HepG2 (cell line): ENCODE data around the gene UNC50. TPM values are rescaled to one million over a fixed set of nuclear protein-coding genes. Genes with fewer than 3 reads are reported as not detected.

Experiments used
- ATAC-seq: fragments of 200-7000 bp; cut with Tn5 transposase; 3 replicates; pipeline ENCODE4 v1.9.1; 2020; ENCODE audit warnings: mild to moderate bottlenecking, moderate library complexity
- BruUV-seq: library from RNA; stranded (reverse); fragments of 400-500 nt; replicated peaks from 2 replicates; lab custom pipeline; 2021; lab: Mats Ljungman, UMichigan
- CTCF ChIA-PET: fragments of 300-600 bp; formaldehyde crosslinking; extraction: SDS; loops from one replicate; lab custom pipeline; 2021; ENCODE audit warnings: low total read pairs, inconsistent platforms, low intra/inter-chr PET ratio; lab: Yijun Ruan, JAX
- POLR2A ChIA-PET: fragments of 350-600 bp; sonication (Branson Sonifier 250); formaldehyde crosslinking; loops from one replicate; lab custom pipeline; 2020; ENCODE audit warnings: antibody characterized with exemption, inconsistent platforms; lab: Yijun Ruan, JAX
- DNase-seq: peaks from one replicate; pipeline ENCODE4 v3.0.0-alpha.2; 2015; ENCODE audit warnings: low spot score
- FAIRE-seq: peaks from 3 replicates; lab custom pipeline; 2011; peaks lifted over from hg19 to GRCh38; lab: Jason Lieb, UNC
- H2AFZ ChIP-seq: one replicate; pipeline ENCODE4 v1.6.1; 2011; ENCODE audit warnings: low read length, inconsistent platforms
- H3K27ac ChIP-seq: fragments of 300-600 bp; 3 replicates; pipeline ENCODE4 v1.8.0; 2011; ENCODE audit warnings: mixed run types, mild to moderate bottlenecking, mixed read lengths, low read length, inconsistent platforms; ENCODE audit not compliant: insufficient read depth; ENCODE audit errors: extremely low read length
- H3K27me3 ChIP-seq, 2 experiments: fragments of 200-600 bp in 1 of 2; 2 replicates in 1 of 2; 3 replicates in 1 of 2; pipeline versions ENCODE4 v1.6.0 to v1.8.0; 2011; ENCODE audit warnings: low read length in 2 of 2, mild to moderate bottlenecking in 2 of 2, moderate library complexity in 2 of 2, inconsistent platforms in 1 of 2; ENCODE audit not compliant: insufficient read depth in 2 of 2, control insufficient read depth in 1 of 2
- H3K36me3 ChIP-seq, 2 experiments: fragments of 200-600 bp in 1 of 2; replicated peaks in 1 of 2; 2 replicates in 1 of 2; 3 replicates in 1 of 2; pipeline versions ENCODE4 v1.5.1 to v1.8.0; 2011; ENCODE audit warnings: low read length in 2 of 2, inconsistent platforms in 1 of 2; ENCODE audit not compliant: insufficient read depth in 2 of 2, control insufficient read depth in 1 of 2
- H3K4me1 ChIP-seq: 2 replicates; pipeline ENCODE4 v1.5.1; 2012; ENCODE audit warnings: low read length, inconsistent platforms; ENCODE audit not compliant: insufficient read depth
- H3K4me2 ChIP-seq: 2 replicates; pipeline ENCODE4 v1.6.0; 2011; ENCODE audit warnings: low read depth, low read length, inconsistent platforms
- H3K4me3 ChIP-seq, 3 experiments: fragments of 200-600 bp in 1 of 3; sonication (generic), shearing (Covaris generic) in 1 of 3; replicated peaks in 1 of 3; 2 replicates each; pipeline ENCODE4 v1.5.1; 2011 to 2016; ENCODE audit warnings: low read length in 3 of 3, inconsistent platforms in 2 of 3, low read depth in 2 of 3, mild to moderate bottlenecking in 2 of 3, control low read depth in 1 of 3, mixed read lengths in 1 of 3; ENCODE audit not compliant: insufficient read depth in 1 of 3
- H3K79me2 ChIP-seq: one replicate; pipeline ENCODE4 v1.6.1; 2011; ENCODE audit warnings: low read length, inconsistent platforms; ENCODE audit not compliant: insufficient read depth
- H3K9ac ChIP-seq: 2 replicates; pipeline ENCODE4 v1.6.0; 2011; ENCODE audit warnings: mild to moderate bottlenecking, low read depth, low read length, inconsistent platforms; ENCODE audit not compliant: insufficient read depth
- H3K9me3 ChIP-seq: 2 replicates; pipeline ENCODE4 v1.5.1; 2012; ENCODE audit warnings: mild to moderate bottlenecking, low read length
- H4K20me1 ChIP-seq: 2 replicates; pipeline ENCODE4 v1.6.0; 2011; ENCODE audit warnings: inconsistent platforms, mild to moderate bottlenecking, low read length, moderate library complexity; ENCODE audit not compliant: insufficient read depth
- BHLHE40 ChIP-seq: IDR thresholded peaks from 2 replicates; pipeline ENCODE4 v1.6.1; 2011; ENCODE audit warnings: low read length, improper control_type of control experiment
- FOXP1 ChIP-seq, 2 experiments: fragments of 450-650 bp in 1 of 2; IDR thresholded peaks; 2 replicates each; pipeline ENCODE4 v1.6.1; 2017 to 2018; ENCODE audit warnings: antibody characterized with exemption in 1 of 2
- IKZF1 ChIP-seq: fragments of 450-650 bp; IDR thresholded peaks from 2 replicates; pipeline ENCODE4 v1.7.1; 2016
- MYNN ChIP-seq: sonication (generic); formaldehyde crosslinking; IDR thresholded peaks from 2 replicates; pipeline ENCODE4 v1.4.0; 2020; ENCODE audit warnings: mild to moderate bottlenecking, low read depth, missing genetic modification reagents
- ZNF10 ChIP-seq: sonication (generic); formaldehyde crosslinking; IDR thresholded peaks from 2 replicates; pipeline ENCODE4 v1.4.0; 2020; ENCODE audit warnings: mild to moderate bottlenecking, low read depth, missing genetic modification reagents, borderline replicate concordance
- ZNF543 ChIP-seq: sonication (generic); formaldehyde crosslinking; IDR thresholded peaks from 2 replicates; pipeline ENCODE4 v1.4.0; 2020; ENCODE audit warnings: mild to moderate bottlenecking, missing genetic modification reagents
- ZNF570 ChIP-seq: sonication (generic); formaldehyde crosslinking; IDR thresholded peaks from 2 replicates; pipeline ENCODE4 v1.4.0; 2020; ENCODE audit warnings: mild to moderate bottlenecking, missing genetic modification reagents, borderline replicate concordance
- WGBS: methylation state at CpG from one replicate; pipeline ENCODE4 v1.1.6; 2017; ENCODE audit warnings: low lambda C conversion rate; 5-methylcytosine and 5-hydroxymethylcytosine counted together
- in situ Hi-C: cut with HindIII; loops from 2 replicates; pipeline ENCODE4 v1.10.0; 2017; ENCODE audit warnings: low pct_unique_long_range_greater_than_20kb; ENCODE audit not compliant: extremely low pct_ligation_motif_present
- intact Hi-C: fragments of 100-400 bp; cut with micrococcal nuclease; formaldehyde crosslinking; loops from one replicate; pipeline ENCODE4 v1.10.0; 2022; ENCODE audit not compliant: unreplicated experiment
- polyA plus RNA-seq, 8 experiments: library from polyadenylated mRNA; depleted of rRNA in 3 of 8; stranded (reverse) in 7 of 8; unstranded in 1 of 8; fragments of >200 nt; fragmentation: Illumina TruSeq in 4 of 8; extraction: Trizol in 4 of 8; gene quantifications; 2 replicates each; pipeline versions ENCODE4 v1.2.1 to v1.2.3, GENCODE V29; 2011 to 2016; ENCODE audit warnings: low read depth in 4 of 8, missing spikeins in 1 of 8, mixed read lengths in 1 of 8; ENCODE audit not compliant: insufficient read depth in 1 of 8
- total RNA-seq, 5 experiments: library from RNA; depleted of rRNA; stranded (reverse); fragments of >200 nt; fragmentation: Illumina TruSeq; extraction: Trizol; gene quantifications; 2 replicates each; pipeline ENCODE4 v1.2.3, GENCODE V29; 2016; ENCODE audit warnings: low read depth in 1 of 5
- TF ChIP-seq, protein P1 (sequence below): sonication (generic); formaldehyde crosslinking; IDR thresholded peaks from 2 replicates; pipeline ENCODE4 v1.5.1; 2020; ENCODE audit warnings: mild to moderate bottlenecking, missing genetic modification reagents, borderline replicate concordance
- TF ChIP-seq, protein P2 (sequence below): sonication (generic); formaldehyde crosslinking; IDR thresholded peaks from 2 replicates; pipeline ENCODE4 v1.5.1; 2020; ENCODE audit warnings: missing genetic modification reagents, mild to moderate bottlenecking, borderline replicate concordance
- TF ChIP-seq, protein P3 (sequence below): sonication (generic); formaldehyde crosslinking; IDR thresholded peaks from 2 replicates; pipeline ENCODE4 v1.4.0; 2020; ENCODE audit warnings: missing genetic modification reagents, borderline replicate concordance

The UNC50 gene
- total and polyA plus RNA-seq, 2 of the 13 experiments (the other 11 are each of a cell fraction or from before 2014, with no cell fraction given): 92.6 to 95.6 TPM

DNA sequence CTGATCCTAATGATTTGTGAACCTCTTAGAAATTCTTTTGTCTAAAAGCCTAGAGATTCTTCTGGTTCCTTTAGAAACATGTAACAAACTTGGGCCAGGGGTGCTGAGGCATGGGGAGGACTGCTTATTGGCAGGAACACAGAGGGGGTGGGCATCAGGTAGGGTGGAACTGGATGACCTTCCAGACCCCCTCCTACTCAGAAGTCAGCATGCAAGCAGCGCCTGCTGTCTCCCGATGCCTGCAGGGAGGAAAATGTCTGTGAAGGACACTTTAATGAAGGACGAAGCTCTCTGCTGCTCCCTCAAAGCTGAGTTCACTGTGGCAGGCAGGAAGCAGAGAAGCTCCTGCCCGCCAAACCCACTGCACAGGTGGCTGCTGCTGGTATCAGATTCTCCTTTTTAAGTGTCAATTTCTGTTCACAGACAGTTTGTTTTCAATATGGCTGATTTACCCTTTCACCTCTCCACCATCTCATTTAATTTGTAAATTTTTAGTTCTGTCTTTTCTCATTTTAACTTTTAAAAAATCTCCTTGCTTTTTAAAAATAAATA is 19.4 kb upstream of the UNC50 start:
- no TSS peak for BruUV-seq
- TF ChIP-seq FOXP1 (IDR thresholded peaks at IDR 0.05): no peak
- no peak for TF ChIP-seq FOXP1 (CRISPR knock-in tag; IDR thresholded peaks at IDR 0.05)
- TF ChIP-seq, protein P1, sequence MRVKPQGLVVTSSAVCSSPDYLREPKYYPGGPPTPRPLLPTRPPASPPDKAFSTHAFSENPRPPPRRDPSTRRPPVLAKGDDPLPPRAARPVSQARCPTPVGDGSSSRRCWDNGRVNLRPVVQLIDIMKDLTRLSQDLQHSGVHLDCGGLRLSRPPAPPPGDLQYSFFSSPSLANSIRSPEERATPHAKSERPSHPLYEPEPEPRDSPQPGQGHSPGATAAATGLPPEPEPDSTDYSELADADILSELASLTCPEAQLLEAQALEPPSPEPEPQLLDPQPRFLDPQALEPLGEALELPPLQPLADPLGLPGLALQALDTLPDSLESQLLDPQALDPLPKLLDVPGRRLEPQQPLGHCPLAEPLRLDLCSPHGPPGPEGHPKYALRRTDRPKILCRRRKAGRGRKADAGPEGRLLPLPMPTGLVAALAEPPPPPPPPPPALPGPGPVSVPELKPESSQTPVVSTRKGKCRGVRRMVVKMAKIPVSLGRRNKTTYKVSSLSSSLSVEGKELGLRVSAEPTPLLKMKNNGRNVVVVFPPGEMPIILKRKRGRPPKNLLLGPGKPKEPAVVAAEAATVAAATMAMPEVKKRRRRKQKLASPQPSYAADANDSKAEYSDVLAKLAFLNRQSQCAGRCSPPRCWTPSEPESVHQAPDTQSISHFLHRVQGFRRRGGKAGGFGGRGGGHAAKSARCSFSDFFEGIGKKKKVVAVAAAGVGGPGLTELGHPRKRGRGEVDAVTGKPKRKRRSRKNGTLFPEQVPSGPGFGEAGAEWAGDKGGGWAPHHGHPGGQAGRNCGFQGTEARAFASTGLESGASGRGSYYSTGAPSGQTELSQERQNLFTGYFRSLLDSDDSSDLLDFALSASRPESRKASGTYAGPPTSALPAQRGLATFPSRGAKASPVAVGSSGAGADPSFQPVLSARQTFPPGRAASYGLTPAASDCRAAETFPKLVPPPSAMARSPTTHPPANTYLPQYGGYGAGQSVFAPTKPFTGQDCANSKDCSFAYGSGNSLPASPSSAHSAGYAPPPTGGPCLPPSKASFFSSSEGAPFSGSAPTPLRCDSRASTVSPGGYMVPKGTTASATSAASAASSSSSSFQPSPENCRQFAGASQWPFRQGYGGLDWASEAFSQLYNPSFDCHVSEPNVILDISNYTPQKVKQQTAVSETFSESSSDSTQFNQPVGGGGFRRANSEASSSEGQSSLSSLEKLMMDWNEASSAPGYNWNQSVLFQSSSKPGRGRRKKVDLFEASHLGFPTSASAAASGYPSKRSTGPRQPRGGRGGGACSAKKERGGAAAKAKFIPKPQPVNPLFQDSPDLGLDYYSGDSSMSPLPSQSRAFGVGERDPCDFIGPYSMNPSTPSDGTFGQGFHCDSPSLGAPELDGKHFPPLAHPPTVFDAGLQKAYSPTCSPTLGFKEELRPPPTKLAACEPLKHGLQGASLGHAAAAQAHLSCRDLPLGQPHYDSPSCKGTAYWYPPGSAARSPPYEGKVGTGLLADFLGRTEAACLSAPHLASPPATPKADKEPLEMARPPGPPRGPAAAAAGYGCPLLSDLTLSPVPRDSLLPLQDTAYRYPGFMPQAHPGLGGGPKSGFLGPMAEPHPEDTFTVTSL (CRISPR knock-in tag): no peak
- TF ChIP-seq BHLHE40: no peak
- TF ChIP-seq, protein P2, sequence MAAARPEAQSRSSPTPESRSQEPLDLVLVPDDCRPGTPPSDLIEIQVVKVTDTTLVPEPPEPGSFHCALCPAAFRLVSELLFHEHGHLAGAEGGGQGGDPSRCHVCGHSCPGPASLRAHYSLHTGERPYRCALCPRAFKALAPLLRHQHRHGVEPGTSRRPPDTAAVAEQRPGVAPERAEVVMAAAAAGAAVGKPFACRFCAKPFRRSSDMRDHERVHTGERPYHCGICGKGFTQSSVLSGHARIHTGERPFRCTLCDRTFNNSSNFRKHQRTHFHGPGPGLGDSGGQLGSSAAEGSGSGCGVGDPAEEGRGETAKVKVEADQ (CRISPR knock-in tag): no peak
- TF ChIP-seq IKZF1: no peak
- no peak for TF ChIP-seq ZNF570
- no peak for TF ChIP-seq ZNF10
- no peak for TF ChIP-seq MYNN (CRISPR knock-in tag)
- TF ChIP-seq, protein P3, sequence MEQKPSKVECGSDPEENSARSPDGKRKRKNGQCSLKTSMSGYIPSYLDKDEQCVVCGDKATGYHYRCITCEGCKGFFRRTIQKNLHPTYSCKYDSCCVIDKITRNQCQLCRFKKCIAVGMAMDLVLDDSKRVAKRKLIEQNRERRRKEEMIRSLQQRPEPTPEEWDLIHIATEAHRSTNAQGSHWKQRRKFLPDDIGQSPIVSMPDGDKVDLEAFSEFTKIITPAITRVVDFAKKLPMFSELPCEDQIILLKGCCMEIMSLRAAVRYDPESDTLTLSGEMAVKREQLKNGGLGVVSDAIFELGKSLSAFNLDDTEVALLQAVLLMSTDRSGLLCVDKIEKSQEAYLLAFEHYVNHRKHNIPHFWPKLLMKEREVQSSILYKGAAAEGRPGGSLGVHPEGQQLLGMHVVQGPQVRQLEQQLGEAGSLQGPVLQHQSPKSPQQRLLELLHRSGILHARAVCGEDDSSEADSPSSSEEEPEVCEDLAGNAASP: no peak
- TF ChIP-seq ZNF543 (CRISPR knock-in tag): no peak
- Histone ChIP-seq H2AFZ (no peak overlapping the region), H3K4me1 (peaks cover 11% of the 10 kb centered on the region), H3K27me3 (no peaks in the 10 kb centered on the region), H3K27ac (no peak overlapping the region), H3K36me3 (peaks cover 0 to 3% of the 10 kb centered on the region in 2 experiments; a peak in 2 of 5 replicates), H3K9ac (no peak overlapping the region), H3K79me2 (no peaks in the 10 kb centered on the region), H3K4me2 (no peak overlapping the region), H3K4me3 (no peak overlapping the region), H3K9me3 (no peaks in the 10 kb centered on the region), H4K20me1 (no peaks in the 10 kb centered on the region)
- DNase-seq: no peak
- intact Hi-C loops: no loop called here
- CTCF ChIA-PET: no interaction called here
- in situ Hi-C loops: no loop called here
- 96% methylated on average over 4 of the region's 4 CpGs for WGBS
- POLR2A ChIA-PET: no interaction called here
- no peak for ATAC-seq
- no peak for FAIRE-seq
